ENCODE results near the gene HNRNPA2B1.

HNRNPA2B1 gene

GRCh38 chr7:26200444-26201246 is at the start of gene HNRNPA2B1:
Gene HNRNPA2B1 (minus strand): TSS chr7:26200746. CDS start chr7:26200577, 169 bp downstream.
- peak; percentile 99 for DNase-seq

- DNase-seq: no peak
Observed at GRCh38 chr7:26250239-26250638, 49.7 kb upstream of the HNRNPA2B1 start.

GRCh38 chr7:26245150-26245549 is 44.6 kb upstream of the HNRNPA2B1 start:
- no peak for DNase-seq

- no peak for DNase-seq
Observed at GRCh38 chr7:26238032-26238431, 37.5 kb upstream of the HNRNPA2B1 start.

GRCh38 chr7:26237035-26237807 is 36.7 kb upstream of the HNRNPA2B1 start:
- no peak for DNase-seq

- DNase-seq: no peak
Observed at GRCh38 chr7:26233902-26234511, 33.5 kb upstream of the HNRNPA2B1 start.

GRCh38 chr7:26227987-26228386 is 27.4 kb upstream of the HNRNPA2B1 start:
- no peak for DNase-seq

- no peak for DNase-seq
Observed at GRCh38 chr7:26224359-26224758, 23.8 kb upstream of the HNRNPA2B1 start.

GRCh38 chr7:26216049-26216448 is 15.5 kb upstream of the HNRNPA2B1 start:
- DNase-seq: no peak

GRCh38 chr7:26213807-26214515 is 13.4 kb upstream of the HNRNPA2B1 start:
- DNase-seq: no peak

- DNase-seq: no peak
Observed at GRCh38 chr7:26212921-26213718, 12.6 kb upstream of the HNRNPA2B1 start.

GRCh38 chr7:26208040-26208439 is 7.5 kb upstream of the HNRNPA2B1 start:
- DNase-seq: no peak

- no peak for DNase-seq
Observed at GRCh38 chr7:26203016-26203415, 2.5 kb upstream of the HNRNPA2B1 start.

GRCh38 chr7:26202019-26202990 is 1.8 kb upstream of the HNRNPA2B1 start:
- DNase-seq: no peak

- peak; percentile 96 for DNase-seq
Observed at GRCh38 chr7:26201247-26202018, 887 bp upstream of the HNRNPA2B1 start, which contains the start of gene CBX3. Gene CBX3 (plus strand): TSS chr7:26201745. CDS start chr7:26202999, 1,254 bp downstream.

GRCh38 chr7:26200038-26200443 is 505 bp downstream of the HNRNPA2B1 start:
- DNase-seq: peak; percentile 64

GRCh38 chr7:26199301-26200037 is 1.1 kb downstream of the HNRNPA2B1 start:
- DNase-seq: no peak

- DNase-seq: no peak
Observed at GRCh38 chr7:26198781-26199169, 1.8 kb downstream of the HNRNPA2B1 start.

- no peak for DNase-seq
Observed at GRCh38 chr7:26198133-26198780, 2.3 kb downstream of the HNRNPA2B1 start.
